KMS-11 (cell line): ENCODE results near the gene CNDP2.

ENCODE experiments used
- H2AFZ ChIP-seq: fragments of 200-600 bp; sonication (generic); 2 replicates; pipeline ENCODE4 v1.6.1; 2016; ENCODE audit warnings: antibody characterized with exemption, mixed run types, low read depth
- H3K27ac ChIP-seq: fragments of 200-600 bp; sonication (generic); 2 replicates; pipeline ENCODE4 v1.6.1; 2016; ENCODE audit warnings: mild to moderate bottlenecking, mixed run types
- H3K27me3 ChIP-seq: fragments of 200-600 bp; sonication (generic); 2 replicates; pipeline ENCODE4 v1.6.1; 2017; ENCODE audit warnings: mild to moderate bottlenecking, low read depth, mixed run types, moderate library complexity; ENCODE audit not compliant: insufficient read depth
- H3K36me3 ChIP-seq: fragments of 200-600 bp; sonication (generic); 2 replicates; pipeline ENCODE4 v1.6.1; 2017; ENCODE audit warnings: mild to moderate bottlenecking, mixed run types; ENCODE audit not compliant: insufficient read depth
- H3K4me1 ChIP-seq: fragments of 200-600 bp; sonication (generic); 2 replicates; pipeline ENCODE4 v1.6.1; 2016; ENCODE audit warnings: mild to moderate bottlenecking, low read depth, mixed run types; ENCODE audit not compliant: poor library complexity, severe bottlenecking
- H3K4me2 ChIP-seq: fragments of 200-600 bp; sonication (generic); 2 replicates; pipeline ENCODE4 v1.7.0; 2016; ENCODE audit warnings: mild to moderate bottlenecking, mixed run types
- H3K4me3 ChIP-seq: fragments of 200-600 bp; sonication (generic); IDR thresholded peaks from 2 replicates; pipeline ENCODE4 v1.6.1; 2017; ENCODE audit warnings: low read depth, low read length, mixed read lengths; ENCODE audit not compliant: insufficient read depth
- H3K79me2 ChIP-seq: fragments of 200-600 bp; sonication (generic); 2 replicates; pipeline ENCODE4 v1.6.1; 2016; ENCODE audit warnings: low read depth, mixed run types; ENCODE audit not compliant: insufficient read depth
- H3K9ac ChIP-seq: fragments of 200-600 bp; sonication (generic); 2 replicates; pipeline ENCODE4 v1.6.1; 2016; ENCODE audit warnings: mild to moderate bottlenecking, mixed run types
- H4K20me1 ChIP-seq: fragments of 200-600 bp; sonication (generic); 2 replicates; pipeline ENCODE4 v1.6.1; 2016; ENCODE audit warnings: mild to moderate bottlenecking, mixed run types; ENCODE audit not compliant: insufficient read depth
- TF ChIP-seq, protein P1 (sequence below): fragments of 200-600 bp; sonication (generic); conservative IDR thresholded peaks from 2 replicates; pipeline ENCODE4 v1.6.1; 2017; ENCODE audit warnings: low read depth, mild to moderate bottlenecking, antibody characterized with exemption, low read length, moderate library complexity, mixed read lengths

The CNDP2 gene

DNA sequence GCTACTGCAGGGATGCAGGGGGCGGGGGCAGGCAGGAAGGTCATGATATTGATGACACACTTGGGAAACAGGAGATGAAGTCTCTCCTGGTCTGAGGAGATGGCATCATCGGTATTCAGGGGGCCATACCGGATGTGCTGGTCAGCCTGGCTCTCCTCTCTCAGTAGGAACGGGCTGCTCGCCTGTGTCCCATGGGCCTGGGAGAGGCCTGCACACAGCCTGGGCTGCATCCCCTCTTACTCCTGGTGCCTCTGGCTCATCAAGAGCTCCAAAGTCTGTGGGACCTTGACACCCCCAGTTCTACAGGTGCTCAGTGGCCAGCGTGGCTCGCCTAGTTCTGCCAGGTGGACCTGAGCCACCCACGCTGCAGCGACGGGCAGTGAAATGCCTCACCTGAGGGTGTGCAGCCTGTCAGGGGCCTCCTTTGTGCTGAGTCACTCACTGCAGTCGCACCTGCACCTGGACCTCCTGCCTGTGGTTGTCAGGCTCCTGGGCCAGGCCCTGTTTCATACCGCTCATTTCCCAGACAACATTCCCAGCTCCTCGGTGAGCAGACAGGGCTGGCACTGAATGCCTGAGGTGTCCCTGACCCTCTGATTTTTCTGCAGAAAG is 19.6 kb downstream of the CNDP2 start:
- no peaks in the 10 kb centered on the region for H4K20me1 ChIP-seq
- no peak overlapping the region for H2AFZ ChIP-seq
- H3K27ac ChIP-seq: no peak overlapping the region; the same call in 1 of the 2 replicates
- peaks cover 63% of the 10 kb centered on the region; the same call in 1 of the 2 replicates for H3K36me3 ChIP-seq
- H3K27me3 ChIP-seq: no peaks in the 10 kb centered on the region
- peaks cover 26% of the 10 kb centered on the region; the same call in 1 of the 2 replicates for H3K79me2 ChIP-seq
- H3K4me1 ChIP-seq: peaks cover 11% of the 10 kb centered on the region
- no peak overlapping the region for H3K4me2 ChIP-seq
- TF ChIP-seq, protein P1, sequence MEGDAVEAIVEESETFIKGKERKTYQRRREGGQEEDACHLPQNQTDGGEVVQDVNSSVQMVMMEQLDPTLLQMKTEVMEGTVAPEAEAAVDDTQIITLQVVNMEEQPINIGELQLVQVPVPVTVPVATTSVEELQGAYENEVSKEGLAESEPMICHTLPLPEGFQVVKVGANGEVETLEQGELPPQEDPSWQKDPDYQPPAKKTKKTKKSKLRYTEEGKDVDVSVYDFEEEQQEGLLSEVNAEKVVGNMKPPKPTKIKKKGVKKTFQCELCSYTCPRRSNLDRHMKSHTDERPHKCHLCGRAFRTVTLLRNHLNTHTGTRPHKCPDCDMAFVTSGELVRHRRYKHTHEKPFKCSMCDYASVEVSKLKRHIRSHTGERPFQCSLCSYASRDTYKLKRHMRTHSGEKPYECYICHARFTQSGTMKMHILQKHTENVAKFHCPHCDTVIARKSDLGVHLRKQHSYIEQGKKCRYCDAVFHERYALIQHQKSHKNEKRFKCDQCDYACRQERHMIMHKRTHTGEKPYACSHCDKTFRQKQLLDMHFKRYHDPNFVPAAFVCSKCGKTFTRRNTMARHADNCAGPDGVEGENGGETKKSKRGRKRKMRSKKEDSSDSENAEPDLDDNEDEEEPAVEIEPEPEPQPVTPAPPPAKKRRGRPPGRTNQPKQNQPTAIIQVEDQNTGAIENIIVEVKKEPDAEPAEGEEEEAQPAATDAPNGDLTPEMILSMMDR: no peak
- H3K4me3 ChIP-seq: no peak overlapping the region
- no peak overlapping the region for H3K9ac ChIP-seq

DNA sequence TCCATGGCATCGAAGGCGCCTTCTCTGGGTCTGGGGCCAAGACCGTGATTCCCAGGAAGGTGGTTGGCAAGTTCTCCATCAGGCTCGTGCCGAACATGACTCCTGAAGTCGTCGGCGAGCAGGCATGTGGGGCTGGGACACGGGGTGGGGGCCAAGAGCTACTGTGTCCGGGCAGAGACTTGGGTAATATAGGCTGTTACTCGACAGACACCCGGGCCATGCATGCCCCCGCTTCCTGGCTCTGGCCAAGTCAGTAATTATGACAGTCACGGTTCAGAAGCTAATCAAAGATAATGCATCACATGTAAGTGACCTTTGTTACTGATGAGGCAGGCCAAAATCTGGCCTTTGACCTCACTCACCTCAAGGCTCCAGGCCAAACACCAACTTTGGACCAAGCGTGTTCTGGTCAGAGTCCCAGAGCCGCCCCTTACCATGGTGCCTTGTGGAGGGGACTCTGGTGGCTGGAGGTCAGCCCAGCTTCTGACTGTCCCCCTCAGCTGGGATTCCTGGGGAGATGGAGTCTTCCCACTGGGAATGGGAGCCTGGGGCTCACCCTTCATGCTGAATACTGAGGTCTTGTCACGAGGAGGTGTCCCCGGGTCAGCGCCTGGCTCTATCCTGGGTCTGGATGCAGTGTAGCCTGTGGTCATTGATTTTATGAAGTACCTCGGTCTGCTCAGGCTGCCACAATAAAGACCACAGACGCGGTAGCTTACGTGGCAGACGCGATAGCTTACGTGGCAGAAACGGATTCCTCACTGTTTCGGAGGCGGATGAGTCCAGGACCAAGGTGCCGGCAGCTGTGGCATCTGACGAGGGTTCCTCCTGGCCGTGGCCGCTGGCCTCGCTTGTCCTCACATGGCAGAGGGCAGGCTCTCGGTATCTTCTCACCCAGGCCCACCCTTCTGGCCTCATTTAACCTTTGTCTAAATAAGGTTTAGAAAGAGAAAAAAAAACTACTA is 20.4 kb downstream of the CNDP2 start:
- H3K36me3 ChIP-seq: peaks cover 55% of the 10 kb centered on the region; the same call in 1 of the 2 replicates
- peaks cover 11% of the 10 kb centered on the region for H3K4me1 ChIP-seq
- no peak overlapping the region; the same call in 1 of the 2 replicates for H3K27ac ChIP-seq
- H3K4me3 ChIP-seq: no peak overlapping the region
- H2AFZ ChIP-seq: no peak overlapping the region
- H3K9ac ChIP-seq: no peak overlapping the region
- TF ChIP-seq, protein P1: no peak
- H4K20me1 ChIP-seq: no peaks in the 10 kb centered on the region
- no peaks in the 10 kb centered on the region for H3K27me3 ChIP-seq
- H3K79me2 ChIP-seq: peaks cover 26% of the 10 kb centered on the region; the same call in 1 of the 2 replicates
- H3K4me2 ChIP-seq: no peak overlapping the region

DNA sequence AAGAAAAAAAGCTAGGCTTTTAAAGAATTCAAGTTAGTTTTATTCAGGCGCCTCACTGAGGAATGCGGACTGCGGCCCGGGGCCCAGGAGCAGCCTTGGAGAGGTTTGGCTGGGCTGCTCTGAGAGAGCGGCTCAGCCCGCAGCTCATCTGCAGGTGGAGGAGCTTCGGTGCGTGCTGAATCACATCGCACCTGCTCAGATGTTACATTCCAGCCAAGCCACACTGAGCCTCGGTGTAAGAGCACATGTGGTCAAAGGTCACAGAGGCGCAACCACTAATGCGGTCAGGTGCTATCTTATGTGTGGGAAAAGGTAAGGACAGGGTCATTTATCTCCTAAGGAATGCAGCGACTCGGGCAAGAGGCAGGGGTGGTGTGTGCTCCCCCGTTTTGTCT is 21.1 kb downstream of the CNDP2 start:
- Histone ChIP-seq H3K27me3 (no peaks in the 10 kb centered on the region), H3K4me1 (peaks cover 14% of the 10 kb centered on the region), H3K9ac (no peak overlapping the region), H3K36me3 (peaks cover 50% of the 10 kb centered on the region; the same call in 1 of the 2 replicates), H2AFZ (no peak overlapping the region), H3K79me2 (peaks cover 20% of the 10 kb centered on the region; the same call in 1 of the 2 replicates), H3K4me3 (no peak overlapping the region), H3K27ac (no peak overlapping the region), H4K20me1 (no peaks in the 10 kb centered on the region), H3K4me2 (no peak overlapping the region)
- TF ChIP-seq, protein P1: no peak

DNA sequence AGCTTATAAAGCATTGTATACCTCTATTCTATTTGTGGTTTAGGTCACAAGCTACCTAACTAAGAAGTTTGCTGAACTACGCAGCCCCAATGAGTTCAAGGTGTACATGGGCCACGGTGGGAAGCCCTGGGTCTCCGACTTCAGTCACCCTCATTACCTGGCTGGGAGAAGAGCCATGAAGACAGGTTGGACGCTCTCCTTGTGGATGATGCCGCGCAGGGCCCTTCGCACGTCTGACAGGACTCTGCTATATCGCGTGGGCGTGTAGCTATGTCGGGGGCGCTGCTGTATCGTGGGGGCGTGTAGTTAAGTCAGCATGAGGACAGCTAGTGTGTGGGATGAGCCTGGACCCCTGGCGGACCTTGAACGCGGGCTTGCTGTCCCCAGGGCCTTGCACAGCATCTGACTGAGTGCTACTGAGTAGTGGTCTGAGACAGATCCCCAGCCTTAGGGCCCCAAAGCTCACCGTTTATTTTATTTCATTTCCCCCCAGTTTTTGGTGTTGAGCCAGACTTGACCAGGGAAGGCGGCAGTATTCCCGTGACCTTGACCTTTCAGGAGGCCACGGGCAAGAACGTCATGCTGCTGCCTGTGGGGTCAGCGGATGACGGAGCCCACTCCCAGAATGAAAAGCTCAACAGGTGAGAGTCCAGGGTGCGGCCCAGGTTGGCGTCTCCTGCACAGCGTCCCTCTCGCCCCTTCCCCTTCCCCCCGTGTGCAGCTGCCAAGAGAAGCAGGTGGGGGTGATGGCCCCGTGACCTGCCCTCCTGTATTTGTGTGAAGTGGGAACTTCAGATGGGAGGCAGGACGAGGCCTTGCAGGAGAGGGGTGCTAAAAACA is 22.5 kb downstream of the CNDP2 start:
- H3K4me2 ChIP-seq: no peak overlapping the region
- H4K20me1 ChIP-seq: no peaks in the 10 kb centered on the region
- H3K79me2 ChIP-seq: peaks cover 6% of the 10 kb centered on the region; the same call in 1 of the 2 replicates
- H3K4me3 ChIP-seq: no peak overlapping the region
- H3K27me3 ChIP-seq: no peaks in the 10 kb centered on the region
- H2AFZ ChIP-seq: no peak overlapping the region
- peaks cover 28% of the 10 kb centered on the region for H3K4me1 ChIP-seq
- H3K36me3 ChIP-seq: peaks cover 42% of the 10 kb centered on the region; the same call in 1 of the 2 replicates
- no peak overlapping the region for H3K9ac ChIP-seq
- TF ChIP-seq, protein P1: no peak
- H3K27ac ChIP-seq: no peak overlapping the region
